ENCODE results near the gene SLC35B1. TPM values are rescaled to one million over a fixed set of nuclear protein-coding genes. Genes with fewer than 3 reads are reported as not detected.

SLC35B1 gene
- total and polyA plus RNA-seq, 2 donors (not counting 3 experiments of a cell fraction or from before 2014, with no cell fraction given) = 87.0 to 142 TPM

- CTCF ChIA-PET = interaction anchor here (0.8 to 2.0 kb wide), 5 partner anchors 137 to 158 kb away, joined by 4 to 7 read pairs (median 4); partner anchors contain the start of gene NXPH3
- H3K27me3 ChIP-seq (ENCODE audit: control insufficient read depth in 2 of 2, insufficient read depth in 2 of 2, low read length in 2 of 2) = no peaks in the 10 kb centered on the region
- H3K79me2 ChIP-seq (ENCODE audit: control insufficient read depth, insufficient read depth, low read length) = no peaks in the 10 kb centered on the region
- H3K9me3 ChIP-seq (replicated peaks; ENCODE audit: control insufficient read depth, insufficient read depth, low read length) = no peaks in the 10 kb centered on the region
- no peak for DNase-seq (ENCODE audit: low read depth, low spot score)
- dilution Hi-C loops (cut with MboI; ENCODE audit: extremely low pct_ligation_motif_present, low sequenced_read_pairs) (no loop called here), intact Hi-C loops (cut with micrococcal nuclease) (no loop called here)
- no peak for FAIRE-seq
- POLR2A ChIA-PET = interaction anchor here (1.2 kb wide), 1 partner anchor 49 kb away, joined by 8 read pairs; the partner anchor contains the start of gene FAM117A
- peaks cover 0 to 17% of the 10 kb centered on the region in 2 experiments for H3K36me3 ChIP-seq (ENCODE audit: control insufficient read depth in 2 of 2, extremely low read depth in 1 of 2, insufficient read depth in 2 of 2, low read length in 2 of 2)
- no peak overlapping the region for H3K4me3 ChIP-seq (replicated peaks in 1 of 3; ENCODE audit: insufficient read depth in 1 of 3, low read depth in 1 of 3, low read length in 3 of 3)
- no peak overlapping the region for H2AFZ ChIP-seq (ENCODE audit: low read depth, low read length)
- H3K9me1 ChIP-seq (replicated peaks; ENCODE audit: control insufficient read depth, extremely low read depth, insufficient read depth, low read length) = no peaks in the 10 kb centered on the region
- TF ChIP-seq POLR2AphosphoS5 (IDR thresholded peaks at IDR 0.05; ENCODE audit: insufficient read depth, low read depth, low read length) (no peak), MAX (IDR thresholded peaks at IDR 0.05; ENCODE audit: insufficient read depth, insufficient read length) (no peak), CTCF (IDR thresholded peaks at IDR 0.05; ENCODE audit: extremely low read depth in 1 of 2, insufficient read depth in 1 of 2, low read depth in 1 of 2, low read length in 2 of 2) (no peak), POLR2A (IDR thresholded peaks at IDR 0.05; ENCODE audit: low read depth, low read length) (no peak), GATA2 (IDR thresholded peaks at IDR 0.05; ENCODE audit: insufficient read depth, insufficient read length, low read depth, low read length) (no peak), MYC (IDR thresholded peaks at IDR 0.05; ENCODE audit: low read depth, low read length) (no peak)
- H3K27ac ChIP-seq (ENCODE audit: insufficient read depth, low read depth, low read length) = no peak overlapping the region
- no peaks in the 10 kb centered on the region for H4K20me1 ChIP-seq (replicated peaks; ENCODE audit: control insufficient read depth, extremely low read depth, insufficient read depth, low read length)
- no peak overlapping the region for H3K9ac ChIP-seq (replicated peaks; ENCODE audit: extremely low read depth, insufficient read depth, low read length)
- no peak overlapping the region for H3K4me2 ChIP-seq (ENCODE audit: insufficient read depth, low read length)
- no TSS peak for BruUV-seq (replicated peaks)
- H3K4me1 ChIP-seq (ENCODE audit: control insufficient read depth, extremely low read depth, insufficient read depth, low read length) = peaks cover 10% of the 10 kb centered on the region
These were observed 7.5 kb upstream of the SLC35B1 start for GRCh38 chr17:49715216-49715615.

All from endothelial cell of umbilical vein (primary cell).